DOHH2 (cell line): ENCODE results near the gene RARA.

Experiments used
- H3F3A ChIP-seq: fragments of 200-600 bp; sonication (generic), shearing (Covaris generic); 2 replicates; pipeline ENCODE4 v1.6.0; 2016; ENCODE audit warnings: antibody characterized with exemption, mild to moderate bottlenecking; ENCODE audit not compliant: control insufficient read depth, insufficient read depth
- H3K27ac ChIP-seq: fragments of 200-600 bp; sonication (generic); 2 replicates; pipeline ENCODE4 v1.5.1; 2014; ENCODE audit warnings: low read depth, mild to moderate bottlenecking, low read length, moderate library complexity
- H3K27me3 ChIP-seq: fragments of 200-600 bp; sonication (generic); 2 replicates; pipeline ENCODE4 v1.6.1; 2014; ENCODE audit warnings: mild to moderate bottlenecking, low read length, mixed read lengths; ENCODE audit not compliant: control insufficient read depth
- H3K36me3 ChIP-seq: fragments of 200-600 bp; sonication (generic); 2 replicates; pipeline ENCODE4 v1.6.1; 2014; ENCODE audit warnings: mild to moderate bottlenecking, low read length, moderate library complexity, mixed read lengths; ENCODE audit not compliant: control insufficient read depth
- H3K4me1 ChIP-seq: fragments of 200-600 bp; sonication (generic); 2 replicates; pipeline ENCODE4 v1.6.1; 2014; ENCODE audit warnings: mild to moderate bottlenecking, low read length, mixed read lengths; ENCODE audit not compliant: control insufficient read depth
- H3K4me2 ChIP-seq: fragments of 200-600 bp; sonication (generic); 2 replicates; pipeline ENCODE4 v1.6.0; 2014; ENCODE audit warnings: mild to moderate bottlenecking, low read length, moderate library complexity
- H3K4me3 ChIP-seq: fragments of 200-600 bp; sonication (generic); 2 replicates; pipeline ENCODE4 v1.5.1; 2014; ENCODE audit warnings: mild to moderate bottlenecking, low read length, mixed read lengths
- H3K79me2 ChIP-seq: fragments of 200-600 bp; sonication (generic); 2 replicates; pipeline ENCODE4 v1.6.1; 2014; ENCODE audit warnings: mild to moderate bottlenecking, low read length, mixed read lengths; ENCODE audit not compliant: control insufficient read depth
- H3K9me2 ChIP-seq: fragments of 200-600 bp; sonication (generic); replicated peaks from 2 replicates; pipeline ENCODE4 v1.6.1; 2014; ENCODE audit warnings: mild to moderate bottlenecking, low read length, mixed read lengths; ENCODE audit not compliant: control insufficient read depth
- H3K9me3 ChIP-seq: fragments of 200-600 bp; sonication (generic); 2 replicates; pipeline ENCODE4 v1.6.1; 2014; ENCODE audit warnings: antibody characterized with exemption, low read length, mixed read lengths; ENCODE audit not compliant: control insufficient read depth, insufficient read depth
- H4K20me1 ChIP-seq: fragments of 200-600 bp; sonication (generic); 2 replicates; pipeline ENCODE4 v1.6.0; 2014; ENCODE audit warnings: low read depth, mild to moderate bottlenecking, antibody characterized with exemption, low read length, moderate library complexity; ENCODE audit not compliant: control insufficient read depth, insufficient read depth
- EZH2phosphoT487 ChIP-seq: fragments of 200-600 bp; sonication (generic); IDR thresholded peaks from 2 replicates; pipeline ENCODE4 v1.6.1; 2017; ENCODE audit warnings: borderline replicate concordance, mild to moderate bottlenecking, antibody characterized with exemption, low read length, moderate library complexity, mixed read lengths
- TF ChIP-seq, protein P1 (sequence below): fragments of 200-600 bp; sonication (generic); IDR thresholded peaks from one replicate; pipeline ENCODE4 v1.5.1; 2014; ENCODE audit warnings: antibody characterized with exemption, mild to moderate bottlenecking, low read depth, low read length; ENCODE audit not compliant: poor library complexity, severe bottlenecking

Gene RARA

DNA sequence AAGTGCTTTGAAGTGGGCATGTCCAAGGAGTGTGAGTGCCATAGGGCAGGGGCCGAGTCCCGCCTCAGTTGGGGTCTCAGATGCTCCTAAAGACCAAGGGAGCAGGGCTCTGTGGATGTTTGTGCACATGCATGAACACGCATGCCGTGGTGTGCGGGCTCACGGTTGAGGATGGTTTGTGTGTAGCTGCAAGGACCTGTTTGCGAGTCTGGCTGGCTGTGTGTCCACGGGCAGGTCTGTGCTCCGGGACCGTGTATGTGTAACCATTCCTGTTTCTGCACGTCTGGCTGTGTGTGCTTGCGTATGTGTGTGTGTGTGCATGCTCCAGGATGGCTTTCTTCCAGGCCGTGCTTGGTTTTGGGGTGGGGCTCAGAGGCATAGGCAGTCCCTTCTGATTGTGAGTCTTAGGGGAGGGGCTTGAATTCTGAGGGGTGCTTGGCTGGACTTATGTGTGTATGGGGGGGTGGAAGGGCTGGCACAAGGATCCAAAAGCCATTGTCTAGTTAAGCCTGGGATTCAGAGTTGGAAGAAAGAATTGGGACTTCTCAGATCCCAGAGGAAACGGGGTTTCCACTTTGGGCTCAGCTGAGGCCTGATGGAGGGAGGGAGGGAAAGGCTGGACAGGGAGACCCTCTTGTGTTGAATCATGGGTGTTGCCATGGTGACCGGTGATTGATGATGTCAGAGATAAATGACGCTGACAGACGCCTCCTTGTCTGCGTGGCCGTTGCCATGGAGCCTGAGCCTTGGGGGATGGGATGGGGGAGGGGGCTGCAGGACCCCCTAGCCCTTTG is 41.1 kb downstream of the RARA start:
- peaks cover 11% of the 10 kb centered on the region; the same call in 1 of the 2 replicates for H3K79me2 ChIP-seq
- H3K4me2 ChIP-seq = no peak overlapping the region
- no peaks in the 10 kb centered on the region for H3K9me2 ChIP-seq
- H3K9me3 ChIP-seq = no peaks in the 10 kb centered on the region
- H3K36me3 ChIP-seq = peaks cover 18% of the 10 kb centered on the region
- no peak for TF ChIP-seq EZH2phosphoT487
- TF ChIP-seq, protein P1, sequence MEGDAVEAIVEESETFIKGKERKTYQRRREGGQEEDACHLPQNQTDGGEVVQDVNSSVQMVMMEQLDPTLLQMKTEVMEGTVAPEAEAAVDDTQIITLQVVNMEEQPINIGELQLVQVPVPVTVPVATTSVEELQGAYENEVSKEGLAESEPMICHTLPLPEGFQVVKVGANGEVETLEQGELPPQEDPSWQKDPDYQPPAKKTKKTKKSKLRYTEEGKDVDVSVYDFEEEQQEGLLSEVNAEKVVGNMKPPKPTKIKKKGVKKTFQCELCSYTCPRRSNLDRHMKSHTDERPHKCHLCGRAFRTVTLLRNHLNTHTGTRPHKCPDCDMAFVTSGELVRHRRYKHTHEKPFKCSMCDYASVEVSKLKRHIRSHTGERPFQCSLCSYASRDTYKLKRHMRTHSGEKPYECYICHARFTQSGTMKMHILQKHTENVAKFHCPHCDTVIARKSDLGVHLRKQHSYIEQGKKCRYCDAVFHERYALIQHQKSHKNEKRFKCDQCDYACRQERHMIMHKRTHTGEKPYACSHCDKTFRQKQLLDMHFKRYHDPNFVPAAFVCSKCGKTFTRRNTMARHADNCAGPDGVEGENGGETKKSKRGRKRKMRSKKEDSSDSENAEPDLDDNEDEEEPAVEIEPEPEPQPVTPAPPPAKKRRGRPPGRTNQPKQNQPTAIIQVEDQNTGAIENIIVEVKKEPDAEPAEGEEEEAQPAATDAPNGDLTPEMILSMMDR = no peak
- no peaks in the 10 kb centered on the region for H3K27me3 ChIP-seq
- H3F3A ChIP-seq = peaks cover 3% of the 10 kb centered on the region; the same call in 1 of the 2 replicates
- no peak overlapping the region for H3K27ac ChIP-seq
- no peaks in the 10 kb centered on the region for H4K20me1 ChIP-seq
- peaks cover 46% of the 10 kb centered on the region for H3K4me1 ChIP-seq
- H3K4me3 ChIP-seq = no peak overlapping the region

DNA sequence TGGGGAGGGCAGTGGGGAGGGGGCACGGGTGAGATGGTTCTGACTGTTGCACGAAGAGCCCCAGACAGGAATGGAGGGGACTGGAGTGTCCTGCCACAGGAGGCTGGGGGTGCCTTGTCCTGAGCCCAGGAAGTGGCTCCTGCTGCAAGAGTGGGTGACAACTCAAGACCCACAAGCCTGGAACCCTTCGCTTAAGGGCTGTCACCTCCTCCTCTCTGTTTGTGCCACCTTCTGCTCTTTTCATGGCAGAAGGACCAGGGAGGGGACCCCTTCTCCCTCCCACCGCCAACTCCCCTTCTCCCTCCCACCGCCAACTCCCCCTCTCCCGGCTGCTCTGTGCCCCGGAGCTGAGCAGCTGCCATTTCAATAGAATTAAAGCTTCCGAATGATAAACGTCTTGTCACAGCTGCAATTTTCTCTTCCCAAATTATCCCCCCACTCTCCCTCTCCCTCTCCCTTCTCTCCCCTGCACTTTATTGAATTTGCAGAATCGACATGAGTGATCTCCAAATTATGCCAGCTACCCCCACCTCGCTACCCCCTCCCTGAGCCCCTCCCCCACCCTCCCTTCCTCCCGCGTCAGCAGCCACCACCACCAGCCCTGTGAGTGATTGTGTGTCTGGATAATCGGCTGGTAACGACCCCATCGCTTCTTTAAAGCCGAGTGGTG is 41.8 kb downstream of the RARA start:
- Histone ChIP-seq H3K27me3 (no peaks in the 10 kb centered on the region), H4K20me1 (no peaks in the 10 kb centered on the region), H3K4me2 (no peak overlapping the region), H3K27ac (no peak overlapping the region), H3F3A (peaks cover under 1% of the 10 kb centered on the region; the same call in 1 of the 2 replicates), H3K4me3 (no peak overlapping the region), H3K9me3 (no peaks in the 10 kb centered on the region), H3K36me3 (peaks cover 23% of the 10 kb centered on the region), H3K9me2 (no peaks in the 10 kb centered on the region), H3K4me1 (peaks cover 39% of the 10 kb centered on the region), H3K79me2 (peaks cover 11% of the 10 kb centered on the region; the same call in 1 of the 2 replicates)
- TF ChIP-seq, protein P1 = no peak
- no peak for TF ChIP-seq EZH2phosphoT487

DNA sequence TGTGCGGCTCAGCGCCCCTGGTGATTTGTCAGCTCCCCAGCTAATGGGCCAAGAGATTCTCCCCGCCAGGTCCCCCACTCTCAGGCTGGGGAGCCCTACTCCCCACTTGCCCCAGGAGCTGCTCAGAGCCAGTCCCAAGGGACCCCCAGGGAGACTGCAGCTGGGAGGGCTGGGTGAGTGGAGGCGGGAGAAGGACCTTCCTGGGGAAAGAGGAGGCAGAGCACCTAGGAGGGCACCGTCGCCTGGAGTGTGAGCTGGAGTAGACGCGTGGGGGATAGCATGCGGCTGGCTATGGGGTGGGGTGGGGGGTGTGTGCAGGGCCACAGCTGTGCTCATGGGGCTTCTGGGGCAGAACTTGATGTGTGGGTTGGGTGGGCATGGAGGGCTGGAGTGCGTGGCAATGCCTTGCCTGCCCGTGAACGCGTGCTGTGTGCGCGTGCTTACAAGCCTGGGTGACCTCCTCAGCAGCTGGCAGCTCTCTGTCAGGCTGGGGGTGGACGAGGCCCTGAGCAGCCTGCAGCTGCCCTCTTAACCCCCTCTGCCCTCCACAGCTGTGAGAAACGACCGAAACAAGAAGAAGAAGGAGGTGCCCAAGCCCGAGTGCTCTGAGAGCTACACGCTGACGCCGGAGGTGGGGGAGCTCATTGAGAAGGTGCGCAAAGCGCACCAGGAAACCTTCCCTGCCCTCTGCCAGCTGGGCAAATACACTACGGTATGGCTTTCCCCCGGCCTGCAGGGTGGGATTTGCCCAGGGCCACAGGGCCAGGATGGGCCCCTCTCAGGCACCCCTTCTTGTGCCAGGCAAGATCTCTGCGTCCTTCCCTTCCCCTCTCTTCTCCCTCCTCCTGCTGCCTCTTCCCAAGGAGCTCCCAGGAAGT is 42.6 kb downstream of the RARA start:
- TF ChIP-seq, protein P1 = no peak
- no peak for TF ChIP-seq EZH2phosphoT487
- Histone ChIP-seq H3F3A (no peaks in the 10 kb centered on the region), H3K9me2 (no peaks in the 10 kb centered on the region), H3K27me3 (no peaks in the 10 kb centered on the region), H3K4me2 (no peak overlapping the region), H3K4me3 (no peak overlapping the region), H3K4me1 (peaks cover 31% of the 10 kb centered on the region), H3K9me3 (no peaks in the 10 kb centered on the region), H4K20me1 (no peaks in the 10 kb centered on the region), H3K27ac (no peak overlapping the region), H3K79me2 (peaks cover 11% of the 10 kb centered on the region; the same call in 1 of the 2 replicates), H3K36me3 (peaks cover 23% of the 10 kb centered on the region)
